GM12878 (cell line): Measurements from ENCODE around the gene SLC11A1. TPM values are rescaled to one million over a fixed set of nuclear protein-coding genes. Genes with fewer than 3 reads are reported as not detected.

Experiments used
- ATAC-seq: fragments of 200-7000 bp; cut with Tn5 transposase; 3 replicates; pipeline ENCODE4 v1.9.1; 2020; ENCODE audit warnings: mild to moderate bottlenecking, moderate library complexity
- BruUV-seq: library from RNA; stranded (reverse); fragments of 400-500 nt; replicated peaks from 2 replicates; lab custom pipeline; 2021; lab: Mats Ljungman, UMichigan
- CTCF ChIA-PET: fragments of 300-600 bp; sonication (Branson Sonifier 250); formaldehyde crosslinking; extraction: SDS; loops from one replicate; lab custom pipeline; 2021; ENCODE audit warnings: inconsistent platforms; lab: Yijun Ruan, JAX
- POLR2A ChIA-PET: fragments of 350-600 bp; formaldehyde crosslinking; extraction: SDS; loops from one replicate; lab custom pipeline; 2021; ENCODE audit warnings: inconsistent platforms; lab: Charles Lee
- RAD21 ChIA-PET: fragments of 300-600 bp; sonication (Branson Sonifier 250); formaldehyde crosslinking; loops from one replicate; lab custom pipeline; 2023; ENCODE audit warnings: antibody characterized with exemption; ENCODE audit not compliant: unreplicated experiment; lab: Charles Lee
- SMC1A ChIA-PET: fragments of 300-600 bp; sonication (Branson Sonifier 250); formaldehyde crosslinking; loops from one replicate; lab custom pipeline; 2023; ENCODE audit not compliant: unreplicated experiment, uncharacterized antibody; lab: Charles Lee
- DNase-seq: peaks from one replicate; pipeline ENCODE4 v3.0.0-alpha.2; 2011; ENCODE audit warnings: low read depth, low spot score
- FAIRE-seq: peaks from 3 replicates; lab custom pipeline; 2011; peaks lifted over from hg19 to GRCh38; lab: Jason Lieb, UNC
- H2AFZ ChIP-seq: 2 replicates; pipeline ENCODE4 v1.6.0; 2011; ENCODE audit warnings: low read depth, low read length, control low read depth; ENCODE audit not compliant: control insufficient read depth
- H3K27ac ChIP-seq: 2 replicates; pipeline ENCODE4 v1.5.1; 2011; ENCODE audit warnings: control low read depth; ENCODE audit not compliant: control insufficient read depth, insufficient read depth
- H3K27me3 ChIP-seq, 2 experiments: replicated peaks in 1 of 2; 2 replicates each; pipeline versions ENCODE4 v1.6.0 to v1.6.1; 2011; ENCODE audit warnings: low read length in 1 of 2; ENCODE audit not compliant: control insufficient read depth in 2 of 2, insufficient read depth in 2 of 2
- H3K36me3 ChIP-seq, 2 experiments: 2 replicates each; pipeline ENCODE4 v1.5.1; 2011; ENCODE audit warnings: low read length in 1 of 2; ENCODE audit not compliant: control insufficient read depth in 2 of 2, insufficient read depth in 2 of 2
- H3K4me1 ChIP-seq: 2 replicates; pipeline ENCODE4 v1.6.1; 2011; ENCODE audit warnings: mild to moderate bottlenecking, low read length, moderate library complexity, mixed read lengths; ENCODE audit not compliant: control insufficient read depth, insufficient read depth
- H3K4me2 ChIP-seq: 2 replicates; pipeline ENCODE4 v1.6.0; 2011; ENCODE audit warnings: control low read depth; ENCODE audit not compliant: control insufficient read depth, insufficient read depth
- H3K4me3 ChIP-seq: fragments of 200-600 bp; sonication (generic); 2 replicates; pipeline ENCODE4 v1.5.1; 2016
- H3K79me2 ChIP-seq: 2 replicates; pipeline ENCODE4 v1.6.0; 2011; ENCODE audit warnings: low read length; ENCODE audit not compliant: control insufficient read depth, insufficient read depth
- H3K9ac ChIP-seq: 2 replicates; pipeline ENCODE4 v1.8.0; 2011; ENCODE audit warnings: low read length, control low read depth, mixed read lengths; ENCODE audit not compliant: control insufficient read depth, insufficient read depth
- H3K9me3 ChIP-seq: replicated peaks from 3 replicates; pipeline ENCODE4 v1.5.1; 2011; ENCODE audit warnings: mild to moderate bottlenecking, low read length; ENCODE audit not compliant: control insufficient read depth, insufficient read depth
- H4K20me1 ChIP-seq: 2 replicates; pipeline ENCODE4 v1.6.0; 2011; ENCODE audit not compliant: control insufficient read depth, insufficient read depth
- GABPA ChIP-seq: IDR thresholded peaks from 2 replicates; pipeline ENCODE4 v1.6.1; 2014; ENCODE audit warnings: antibody characterized with exemption, low read depth, mild to moderate bottlenecking, inconsistent platforms
- GATAD2B ChIP-seq: fragments of 450-650 bp; conservative IDR thresholded peaks from 2 replicates; pipeline ENCODE4 v1.6.1; 2017; ENCODE audit warnings: low read depth, mild to moderate bottlenecking, moderate library complexity
- IRF4 ChIP-seq: IDR thresholded peaks from 2 replicates; pipeline ENCODE4 v1.6.1; 2011; ENCODE audit warnings: low read depth, low read length
- LARP7 ChIP-seq: fragments of 450-650 bp; IDR thresholded peaks from 2 replicates; pipeline ENCODE4 v1.6.1; 2017; ENCODE audit warnings: mild to moderate bottlenecking
- MEF2B ChIP-seq: fragments of 450-650 bp; IDR thresholded peaks from 2 replicates; pipeline ENCODE4 v1.6.1; 2018; ENCODE audit warnings: mild to moderate bottlenecking, moderate library complexity; ENCODE audit not compliant: partially characterized antibody, poor library complexity, severe bottlenecking
- MYB ChIP-seq: fragments of 150-350 bp; IDR thresholded peaks from 2 replicates; pipeline ENCODE4 v1.6.1; 2014; ENCODE audit warnings: mild to moderate bottlenecking, low read depth, low read length, borderline replicate concordance
- PAX8 ChIP-seq: fragments of 450-650 bp; IDR thresholded peaks from 2 replicates; pipeline ENCODE4 v1.6.1; 2017; ENCODE audit warnings: mild to moderate bottlenecking, moderate library complexity
- POLR2AphosphoS2 ChIP-seq: IDR thresholded peaks from 2 replicates; pipeline ENCODE4 v1.6.1; 2011; ENCODE audit warnings: low read depth, mild to moderate bottlenecking, low read length, improper control_type of control experiment, moderate library complexity
- SUZ12 ChIP-seq: fragments of 200-600 bp; sonication (generic); IDR thresholded peaks from one replicate; pipeline ENCODE4 v1.6.1; 2018; ENCODE audit warnings: antibody characterized with exemption, mild to moderate bottlenecking; ENCODE audit not compliant: unreplicated experiment
- TARDBP ChIP-seq: IDR thresholded peaks from 2 replicates; pipeline ENCODE4 v1.6.1; 2016; ENCODE audit warnings: borderline replicate concordance
- WRNIP1 ChIP-seq: IDR thresholded peaks from 2 replicates; pipeline ENCODE4 v1.6.1; 2011; ENCODE audit warnings: low read depth, low read length, improper control_type of control experiment, borderline replicate concordance
- WGBS: methylation state at CpG from one replicate; pipeline ENCODE4 v1.1.6; 2016; ENCODE audit warnings: low lambda C conversion rate; ENCODE audit not compliant: insufficient replicate concordance, insufficient coverage; ENCODE audit errors: missing lambda C conversion rate; 5-methylcytosine and 5-hydroxymethylcytosine counted together
- in situ Hi-C: fragments of 300-500 bp; cut with MboI; formaldehyde crosslinking; loops from 9 replicates; pipeline ENCODE4 v1.14.3; 2018; ENCODE audit warnings: mixed read lengths
- intact Hi-C: fragments of 100-400 bp; cut with micrococcal nuclease; formaldehyde crosslinking; loops from one replicate; pipeline ENCODE4 v1.14.2; 2022; ENCODE audit not compliant: unreplicated experiment
- polyA plus RNA-seq, 11 experiments: library from polyadenylated mRNA; depleted of rRNA in 4 of 11; unstranded in 6 of 11; stranded (reverse) in 5 of 11; fragments of >200 nt; fragmentation: Nextera tagmentation in 4 of 11; fragmentation: Illumina TruSeq in 1 of 11; extraction: Ambion mirVana in 4 of 11; extraction: Trizol in 1 of 11; gene quantifications; 1 replicate in 1 of 11; 2 replicates in 10 of 11; pipeline versions ENCODE4 v1.2.1 to v1.2.3, GENCODE V29; 2011 to 2016; ENCODE audit warnings: inconsistent platforms in 2 of 11, missing spikeins in 2 of 11, low read depth in 1 of 11
- total RNA-seq, 4 experiments: library from RNA; depleted of rRNA in 3 of 4; stranded (reverse); fragments of >200 nt in 3 of 4; fragmentation: Illumina TruSeq in 1 of 4; extraction: Trizol in 1 of 4; gene quantifications; 2 replicates each; pipeline versions ENCODE4 v1.2.1 to v1.2.3, GENCODE V29; 2013 to 2021
- TF ChIP-seq, protein P1 (sequence below): fragments of 450-650 bp; formaldehyde crosslinking; IDR thresholded peaks from 2 replicates; pipeline ENCODE4 v1.4.0; 2022; ENCODE audit warnings: mild to moderate bottlenecking, moderate library complexity
- TF ChIP-seq, protein P2 (sequence below): fragments of 450-650 bp; conservative IDR thresholded peaks from 2 replicates; pipeline ENCODE4 v1.6.1; 2017; ENCODE audit warnings: mild to moderate bottlenecking, moderate library complexity
- TF ChIP-seq, protein P3 (sequence below): IDR thresholded peaks from 2 replicates; pipeline ENCODE4 v1.6.1; 2012; ENCODE audit warnings: low read depth, low read length, improper control_type of control experiment
- TF ChIP-seq, protein P4 (sequence below): fragments of 450-650 bp; IDR thresholded peaks from 2 replicates; pipeline ENCODE4 v1.6.1; 2016; ENCODE audit warnings: mild to moderate bottlenecking

SLC11A1 gene
- total and polyA plus RNA-seq, 10 of the 15 experiments (the other 5 are each of a cell fraction or from before 2014, with no cell fraction given): 0.03 to 0.38 (median 0.12) TPM

DNA sequence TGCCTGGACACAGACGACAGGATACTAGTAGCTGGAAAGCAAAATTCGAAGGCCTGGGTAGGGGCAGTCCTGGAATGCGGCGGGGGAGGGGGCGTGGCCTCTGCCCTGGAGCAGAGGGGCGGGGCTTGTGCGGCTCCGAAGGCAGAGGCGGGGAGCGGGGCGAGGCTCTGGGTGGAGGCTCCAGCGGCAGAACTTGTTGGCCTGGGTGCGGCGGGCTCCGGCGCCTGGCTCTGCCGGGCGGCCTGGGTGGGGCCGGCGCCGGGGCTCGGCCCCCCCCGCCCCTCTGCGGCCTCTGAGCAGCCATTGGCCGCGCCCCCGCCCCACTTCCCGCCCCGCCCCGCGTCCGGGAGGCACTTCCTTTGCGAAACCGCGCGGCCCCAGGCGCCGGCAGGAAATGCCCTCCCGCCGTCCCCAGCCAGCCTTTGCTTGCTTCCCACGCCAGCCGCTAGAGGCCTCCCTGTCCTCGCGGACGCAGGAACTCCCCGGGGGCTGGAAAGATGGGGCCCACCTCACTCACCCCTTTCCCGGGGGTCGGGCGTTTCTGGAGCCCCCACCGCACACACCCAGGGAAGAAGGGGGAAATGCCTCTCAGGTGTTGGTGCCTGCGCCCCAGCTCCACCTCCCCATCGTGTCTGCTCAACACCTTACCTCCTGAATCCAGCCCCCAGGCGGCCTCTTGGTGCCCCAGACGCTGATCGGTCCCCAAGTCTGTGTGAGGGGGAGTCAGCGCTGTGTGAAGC is 24.3 kb downstream of the SLC11A1 start:
- CTCF ChIA-PET: interaction anchor here (0.9 to 4.8 kb wide), 8 partner anchors 48 to 249 kb away, joined by 3 to 22 read pairs (median 4); partner anchors contain the start of gene CATIP
- ATAC-seq: peak; percentile 93
- intact Hi-C loops: loop anchor here (1.0 to 2.0 kb wide), 3 partner anchors 60 to 440 kb away; no protein-coding TSS in a partner anchor
- Histone ChIP-seq H3K79me2 (peaks cover 8% of the 10 kb centered on the region), H3K4me2 (peak overlapping the region; percentile 82), H3K4me1 (peaks cover 31% of the 10 kb centered on the region), H3K9ac (peak overlapping the region; percentile 30; the same call in 1 of the 2 replicates), H2AFZ (peak overlapping the region; percentile 45), H3K36me3 (peaks cover 7 to 9% of the 10 kb centered on the region in 2 experiments; a peak in 3 of 4 replicates), H3K27me3 (no peaks in the 10 kb centered on the region), H4K20me1 (peaks cover 1% of the 10 kb centered on the region; the same call in 1 of the 2 replicates), H3K4me3 (peak overlapping the region; percentile 73), H3K9me3 (no peaks in the 10 kb centered on the region), H3K27ac (peak overlapping the region; percentile 33)
- WGBS: 0% methylated on average over 30 of the region's 56 CpGs
- POLR2A ChIA-PET: interaction anchor here (0.5 to 2.5 kb wide), 4 partner anchors 9 to 50 kb away, joined by 3 to 8 read pairs (median 6); partner anchors contain the start of gene CATIP
- peak; percentile 95 for FAIRE-seq
- SMC1A ChIA-PET: interaction anchor here (0.6 to 1.2 kb wide), 6 partner anchors 58 to 261 kb away, joined by 3 to 4 read pairs (median 3); no protein-coding TSS in a partner anchor
- in situ Hi-C loops: loop anchor here (5.0 to 10.0 kb wide), 2 partner anchors 241 to 438 kb away; no protein-coding TSS in a partner anchor
- RAD21 ChIA-PET: interaction anchor here (1.0 to 2.4 kb wide), 3 partner anchors 10 to 47 kb away, joined by 3 to 8 read pairs (median 3); no protein-coding TSS in a partner anchor
- BruUV-seq: no TSS peak
- DNase-seq: peak; percentile 64
- no peak for TF ChIP-seq MYB
- no peak for TF ChIP-seq SUZ12
- TF ChIP-seq, protein P1, sequence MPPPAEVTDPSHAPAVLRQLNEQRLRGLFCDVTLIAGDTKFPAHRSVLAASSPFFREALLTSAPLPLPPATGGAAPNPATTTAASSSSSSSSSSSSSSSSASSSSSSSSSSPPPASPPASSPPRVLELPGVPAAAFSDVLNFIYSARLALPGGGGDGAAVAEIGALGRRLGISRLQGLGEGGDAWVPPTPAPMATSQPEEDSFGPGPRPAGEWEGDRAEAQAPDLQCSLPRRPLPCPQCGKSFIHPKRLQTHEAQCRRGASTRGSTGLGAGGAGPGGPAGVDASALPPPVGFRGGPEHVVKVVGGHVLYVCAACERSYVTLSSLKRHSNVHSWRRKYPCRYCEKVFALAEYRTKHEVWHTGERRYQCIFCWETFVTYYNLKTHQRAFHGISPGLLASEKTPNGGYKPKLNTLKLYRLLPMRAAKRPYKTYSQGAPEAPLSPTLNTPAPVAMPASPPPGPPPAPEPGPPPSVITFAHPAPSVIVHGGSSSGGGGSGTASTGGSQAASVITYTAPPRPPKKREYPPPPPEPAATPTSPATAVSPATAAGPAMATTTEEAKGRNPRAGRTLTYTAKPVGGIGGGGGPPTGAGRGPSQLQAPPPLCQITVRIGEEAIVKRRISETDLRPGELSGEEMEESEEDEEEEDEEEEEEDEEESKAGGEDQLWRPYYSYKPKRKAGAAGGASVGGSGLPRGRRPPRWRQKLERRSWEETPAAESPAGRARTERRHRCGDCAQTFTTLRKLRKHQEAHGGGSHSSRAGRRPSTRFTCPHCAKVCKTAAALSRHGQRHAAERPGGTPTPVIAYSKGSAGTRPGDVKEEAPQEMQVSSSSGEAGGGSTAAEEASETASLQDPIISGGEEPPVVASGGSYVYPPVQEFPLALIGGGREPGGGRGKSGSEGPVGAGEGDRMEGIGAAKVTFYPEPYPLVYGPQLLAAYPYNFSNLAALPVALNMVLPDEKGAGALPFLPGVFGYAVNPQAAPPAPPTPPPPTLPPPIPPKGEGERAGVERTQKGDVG (CRISPR knock-in tag): no peak
- TF ChIP-seq, protein P2, sequence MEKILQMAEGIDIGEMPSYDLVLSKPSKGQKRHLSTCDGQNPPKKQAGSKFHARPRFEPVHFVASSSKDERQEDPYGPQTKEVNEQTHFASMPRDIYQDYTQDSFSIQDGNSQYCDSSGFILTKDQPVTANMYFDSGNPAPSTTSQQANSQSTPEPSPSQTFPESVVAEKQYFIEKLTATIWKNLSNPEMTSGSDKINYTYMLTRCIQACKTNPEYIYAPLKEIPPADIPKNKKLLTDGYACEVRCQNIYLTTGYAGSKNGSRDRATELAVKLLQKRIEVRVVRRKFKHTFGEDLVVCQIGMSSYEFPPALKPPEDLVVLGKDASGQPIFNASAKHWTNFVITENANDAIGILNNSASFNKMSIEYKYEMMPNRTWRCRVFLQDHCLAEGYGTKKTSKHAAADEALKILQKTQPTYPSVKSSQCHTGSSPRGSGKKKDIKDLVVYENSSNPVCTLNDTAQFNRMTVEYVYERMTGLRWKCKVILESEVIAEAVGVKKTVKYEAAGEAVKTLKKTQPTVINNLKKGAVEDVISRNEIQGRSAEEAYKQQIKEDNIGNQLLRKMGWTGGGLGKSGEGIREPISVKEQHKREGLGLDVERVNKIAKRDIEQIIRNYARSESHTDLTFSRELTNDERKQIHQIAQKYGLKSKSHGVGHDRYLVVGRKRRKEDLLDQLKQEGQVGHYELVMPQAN: no peak; the same call in 1 of the 2 replicates
- peak; percentile 95 for TF ChIP-seq MEF2B
- TF ChIP-seq, protein P3, sequence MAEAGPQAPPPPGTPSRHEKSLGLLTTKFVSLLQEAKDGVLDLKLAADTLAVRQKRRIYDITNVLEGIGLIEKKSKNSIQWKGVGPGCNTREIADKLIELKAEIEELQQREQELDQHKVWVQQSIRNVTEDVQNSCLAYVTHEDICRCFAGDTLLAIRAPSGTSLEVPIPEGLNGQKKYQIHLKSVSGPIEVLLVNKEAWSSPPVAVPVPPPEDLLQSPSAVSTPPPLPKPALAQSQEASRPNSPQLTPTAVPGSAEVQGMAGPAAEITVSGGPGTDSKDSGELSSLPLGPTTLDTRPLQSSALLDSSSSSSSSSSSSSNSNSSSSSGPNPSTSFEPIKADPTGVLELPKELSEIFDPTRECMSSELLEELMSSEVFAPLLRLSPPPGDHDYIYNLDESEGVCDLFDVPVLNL: no peak
- TF ChIP-seq GATAD2B: peak; percentile 62
- no peak for TF ChIP-seq WRNIP1
- peak; percentile 48; the same call in 1 of the 2 replicates for TF ChIP-seq LARP7
- TF ChIP-seq, protein P4, sequence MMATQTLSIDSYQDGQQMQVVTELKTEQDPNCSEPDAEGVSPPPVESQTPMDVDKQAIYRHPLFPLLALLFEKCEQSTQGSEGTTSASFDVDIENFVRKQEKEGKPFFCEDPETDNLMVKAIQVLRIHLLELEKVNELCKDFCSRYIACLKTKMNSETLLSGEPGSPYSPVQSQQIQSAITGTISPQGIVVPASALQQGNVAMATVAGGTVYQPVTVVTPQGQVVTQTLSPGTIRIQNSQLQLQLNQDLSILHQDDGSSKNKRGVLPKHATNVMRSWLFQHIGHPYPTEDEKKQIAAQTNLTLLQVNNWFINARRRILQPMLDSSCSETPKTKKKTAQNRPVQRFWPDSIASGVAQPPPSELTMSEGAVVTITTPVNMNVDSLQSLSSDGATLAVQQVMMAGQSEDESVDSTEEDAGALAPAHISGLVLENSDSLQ: no peak
- no peak for TF ChIP-seq IRF4
- peak; percentile 87 for TF ChIP-seq POLR2AphosphoS2
- peak; percentile 82 for TF ChIP-seq TARDBP
- no peak for TF ChIP-seq GABPA
- TF ChIP-seq PAX8: no peak
